ENCODE results near the gene ADD3. TPM values are rescaled to one million over a fixed set of nuclear protein-coding genes. Genes with fewer than 3 reads are reported as not detected.

Gene ADD3
- total RNA-seq, 1 experiment from 2014 or later: 59.9 TPM

DNA sequence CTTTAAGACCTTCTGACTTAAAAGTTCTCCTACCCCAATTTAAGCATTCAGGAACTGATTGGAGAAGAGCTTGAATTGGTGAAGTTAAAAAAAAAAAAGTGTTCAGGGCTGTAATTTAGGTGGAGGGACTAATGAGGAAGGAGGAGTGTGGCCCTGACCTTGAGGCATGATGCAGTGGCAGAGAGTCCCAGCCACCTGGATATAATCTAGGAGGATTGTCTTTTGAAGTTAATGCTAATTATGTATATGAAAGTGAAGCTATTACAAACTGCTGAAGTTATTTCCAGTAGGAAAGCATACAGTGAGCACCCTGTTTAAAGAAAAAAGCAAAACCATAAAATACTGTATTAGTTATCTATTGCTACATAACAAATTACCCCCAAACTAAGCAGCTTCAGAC lies 31.5 kb downstream of the ADD3 start:
- DNase-seq: no peak
- no peak overlapping the region for H4K91ac ChIP-seq (ENCODE audit: insufficient read length, low read depth, low read length)
- Mint-ChIP-seq H3K36me3 (ENCODE audit: insufficient read depth in 1 of 3, low read depth in 3 of 3) (peaks cover 0 to 6% (median 1%) of the 10 kb centered on the region in 3 experiments; a peak in 1 of 7 replicates), H3K9me3 (no peaks in the 10 kb centered on the region), H3K27ac (peak overlapping the region in 1 of 3 experiments; percentile 32; a peak in 2 of 7 replicates), H3K4me3 (no peak overlapping the region), H3K27me3 (ENCODE audit: low read depth) (no peaks in the 10 kb centered on the region), H3K4me1 (peaks cover 33% of the 10 kb centered on the region in 2 experiments)
- H3K56ac ChIP-seq (ENCODE audit: insufficient read length, low read depth, low read length): no peak overlapping the region
- peaks cover 3% of the 10 kb centered on the region for H3K79me1 ChIP-seq (ENCODE audit: insufficient read depth, low read depth, low read length, poor library complexity, severe bottlenecking)
- H3K9me3 ChIP-seq (ENCODE audit: control insufficient read depth, low read depth, low read length): no peaks in the 10 kb centered on the region
- H3K27ac ChIP-seq (ENCODE audit: insufficient read length, low read depth, low read length): no peak overlapping the region
- H2BK5ac ChIP-seq (ENCODE audit: insufficient read length, low read length): no peak overlapping the region
- no peaks in the 10 kb centered on the region for H3K27me3 ChIP-seq (ENCODE audit: insufficient read depth, low read length)
- TF ChIP-seq, protein P1, sequence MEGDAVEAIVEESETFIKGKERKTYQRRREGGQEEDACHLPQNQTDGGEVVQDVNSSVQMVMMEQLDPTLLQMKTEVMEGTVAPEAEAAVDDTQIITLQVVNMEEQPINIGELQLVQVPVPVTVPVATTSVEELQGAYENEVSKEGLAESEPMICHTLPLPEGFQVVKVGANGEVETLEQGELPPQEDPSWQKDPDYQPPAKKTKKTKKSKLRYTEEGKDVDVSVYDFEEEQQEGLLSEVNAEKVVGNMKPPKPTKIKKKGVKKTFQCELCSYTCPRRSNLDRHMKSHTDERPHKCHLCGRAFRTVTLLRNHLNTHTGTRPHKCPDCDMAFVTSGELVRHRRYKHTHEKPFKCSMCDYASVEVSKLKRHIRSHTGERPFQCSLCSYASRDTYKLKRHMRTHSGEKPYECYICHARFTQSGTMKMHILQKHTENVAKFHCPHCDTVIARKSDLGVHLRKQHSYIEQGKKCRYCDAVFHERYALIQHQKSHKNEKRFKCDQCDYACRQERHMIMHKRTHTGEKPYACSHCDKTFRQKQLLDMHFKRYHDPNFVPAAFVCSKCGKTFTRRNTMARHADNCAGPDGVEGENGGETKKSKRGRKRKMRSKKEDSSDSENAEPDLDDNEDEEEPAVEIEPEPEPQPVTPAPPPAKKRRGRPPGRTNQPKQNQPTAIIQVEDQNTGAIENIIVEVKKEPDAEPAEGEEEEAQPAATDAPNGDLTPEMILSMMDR (conservative IDR thresholded peaks at IDR 0.05): no peak
- no peak overlapping the region for H2AK5ac ChIP-seq (ENCODE audit: insufficient read length, low read length)
- no peak overlapping the region for H2BK20ac ChIP-seq (ENCODE audit: low read depth, low read length, poor library complexity, severe bottlenecking)
- no peaks in the 10 kb centered on the region for H4K20me1 ChIP-seq (ENCODE audit: control insufficient read depth, insufficient read depth, insufficient read length)
- H2BK15ac ChIP-seq (ENCODE audit: low read depth, low read length): no peak overlapping the region
- no peaks in the 10 kb centered on the region for H3K23me2 ChIP-seq (ENCODE audit: insufficient read length, low read depth, low read length, poor library complexity, severe bottlenecking)
- no peak overlapping the region for H3K23ac ChIP-seq (ENCODE audit: insufficient read length, low read depth, low read length)
- no peak overlapping the region for H3K18ac ChIP-seq (ENCODE audit: insufficient read length, low read depth, low read length)
- H3K4me2 ChIP-seq (ENCODE audit: insufficient read depth, insufficient read length, low read length): no peak overlapping the region
- no peak overlapping the region for H4K5ac ChIP-seq (ENCODE audit: insufficient read length, low read depth, low read length)
- no peak overlapping the region for H3K14ac ChIP-seq (ENCODE audit: insufficient read depth, low read length)
- no peak overlapping the region for H2BK12ac ChIP-seq (ENCODE audit: insufficient read length, low read depth, low read length)
- H4K8ac ChIP-seq (replicated peaks; ENCODE audit: insufficient read length, low read depth, low read length): no peak overlapping the region
- H3K79me2 ChIP-seq (ENCODE audit: insufficient read depth, low read length): peaks cover 5% of the 10 kb centered on the region; the same call in 1 of the 2 replicates
- H2BK120ac ChIP-seq (ENCODE audit: low read depth, low read length, poor library complexity, severe bottlenecking): no peak overlapping the region
- H3K4me1 ChIP-seq (ENCODE audit: insufficient read depth, low read length): peaks cover 8% of the 10 kb centered on the region; the same call in 1 of the 2 replicates
- H2AFZ ChIP-seq (ENCODE audit: low read length): no peak overlapping the region
- no peak overlapping the region for H3K9ac ChIP-seq (ENCODE audit: extremely low read depth, insufficient read length, low read length)
- H3T11ph ChIP-seq (ENCODE audit: low read length): no peak overlapping the region
- no peak overlapping the region for H3K4ac ChIP-seq (ENCODE audit: low read depth, low read length)

Data from H9 (cell line).